ENCODE measurements around the gene VPS52. TPM values are rescaled to one million over a fixed set of nuclear protein-coding genes. Genes with fewer than 3 reads are reported as not detected.
A peak's percentile ranks its signal among the peaks of the same experiment; 100 is the strongest.

The VPS52 gene

DNA sequence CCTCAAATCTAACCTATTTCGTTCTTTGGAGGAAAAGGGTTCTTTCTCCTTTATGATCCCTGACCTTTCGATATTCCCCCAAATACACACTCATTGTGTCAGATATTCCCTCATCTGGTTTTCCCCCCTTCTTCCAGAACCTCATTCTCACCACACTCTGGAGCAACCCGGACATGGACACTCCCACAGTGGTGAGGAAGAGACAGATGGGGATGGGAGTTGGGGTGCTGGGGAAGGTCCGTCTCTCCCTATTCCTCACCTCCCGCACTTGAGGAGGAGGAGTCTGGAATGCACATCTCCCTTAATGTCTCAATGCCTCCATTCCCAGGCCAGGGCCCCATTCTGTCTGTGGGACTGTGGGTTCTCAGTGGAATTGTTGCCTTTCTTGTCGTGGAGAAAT lies 69.7 kb downstream of the VPS52 start:
- DNase-seq (ENCODE audit: low read depth in 1 of 2, low spot score in 1 of 2): no peak
- no peak overlapping the region; the same call in 1 of the 2 replicates for H3K27ac ChIP-seq (replicated peaks)

DNA sequence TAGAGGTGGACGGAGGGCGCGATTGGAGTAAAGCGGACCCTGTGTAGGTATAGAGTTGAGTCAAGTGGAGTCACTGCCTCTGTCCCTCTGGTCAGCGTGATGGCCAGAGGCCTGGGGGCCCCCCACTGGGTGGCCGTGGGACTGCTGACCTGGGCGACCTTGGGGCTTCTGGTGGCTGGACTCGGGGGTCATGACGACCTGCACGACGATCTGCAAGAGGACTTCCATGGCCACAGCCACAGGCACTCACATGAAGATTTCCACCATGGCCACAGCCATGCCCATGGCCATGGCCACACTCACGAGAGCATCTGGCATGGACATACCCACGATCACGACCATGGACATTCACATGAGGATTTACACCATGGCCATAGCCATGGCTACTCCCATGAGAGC lies 70.5 kb downstream of the VPS52 start:
- Histone ChIP-seq H3K27me3 (ENCODE audit: insufficient read depth, poor library complexity, severe bottlenecking) (no peaks in the 10 kb centered on the region), H3K4me3 (replicated peaks; ENCODE audit: insufficient read depth, low read length) (peak overlapping the region; percentile 68), H3K27ac (replicated peaks) (peak overlapping the region; percentile 97)
- TF ChIP-seq, protein P1, sequence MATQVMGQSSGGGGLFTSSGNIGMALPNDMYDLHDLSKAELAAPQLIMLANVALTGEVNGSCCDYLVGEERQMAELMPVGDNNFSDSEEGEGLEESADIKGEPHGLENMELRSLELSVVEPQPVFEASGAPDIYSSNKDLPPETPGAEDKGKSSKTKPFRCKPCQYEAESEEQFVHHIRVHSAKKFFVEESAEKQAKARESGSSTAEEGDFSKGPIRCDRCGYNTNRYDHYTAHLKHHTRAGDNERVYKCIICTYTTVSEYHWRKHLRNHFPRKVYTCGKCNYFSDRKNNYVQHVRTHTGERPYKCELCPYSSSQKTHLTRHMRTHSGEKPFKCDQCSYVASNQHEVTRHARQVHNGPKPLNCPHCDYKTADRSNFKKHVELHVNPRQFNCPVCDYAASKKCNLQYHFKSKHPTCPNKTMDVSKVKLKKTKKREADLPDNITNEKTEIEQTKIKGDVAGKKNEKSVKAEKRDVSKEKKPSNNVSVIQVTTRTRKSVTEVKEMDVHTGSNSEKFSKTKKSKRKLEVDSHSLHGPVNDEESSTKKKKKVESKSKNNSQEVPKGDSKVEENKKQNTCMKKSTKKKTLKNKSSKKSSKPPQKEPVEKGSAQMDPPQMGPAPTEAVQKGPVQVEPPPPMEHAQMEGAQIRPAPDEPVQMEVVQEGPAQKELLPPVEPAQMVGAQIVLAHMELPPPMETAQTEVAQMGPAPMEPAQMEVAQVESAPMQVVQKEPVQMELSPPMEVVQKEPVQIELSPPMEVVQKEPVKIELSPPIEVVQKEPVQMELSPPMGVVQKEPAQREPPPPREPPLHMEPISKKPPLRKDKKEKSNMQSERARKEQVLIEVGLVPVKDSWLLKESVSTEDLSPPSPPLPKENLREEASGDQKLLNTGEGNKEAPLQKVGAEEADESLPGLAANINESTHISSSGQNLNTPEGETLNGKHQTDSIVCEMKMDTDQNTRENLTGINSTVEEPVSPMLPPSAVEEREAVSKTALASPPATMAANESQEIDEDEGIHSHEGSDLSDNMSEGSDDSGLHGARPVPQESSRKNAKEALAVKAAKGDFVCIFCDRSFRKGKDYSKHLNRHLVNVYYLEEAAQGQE (IDR thresholded peaks at IDR 0.05; ENCODE audit: insufficient replicate concordance, low read depth): no peak
- TF ChIP-seq, protein P2, sequence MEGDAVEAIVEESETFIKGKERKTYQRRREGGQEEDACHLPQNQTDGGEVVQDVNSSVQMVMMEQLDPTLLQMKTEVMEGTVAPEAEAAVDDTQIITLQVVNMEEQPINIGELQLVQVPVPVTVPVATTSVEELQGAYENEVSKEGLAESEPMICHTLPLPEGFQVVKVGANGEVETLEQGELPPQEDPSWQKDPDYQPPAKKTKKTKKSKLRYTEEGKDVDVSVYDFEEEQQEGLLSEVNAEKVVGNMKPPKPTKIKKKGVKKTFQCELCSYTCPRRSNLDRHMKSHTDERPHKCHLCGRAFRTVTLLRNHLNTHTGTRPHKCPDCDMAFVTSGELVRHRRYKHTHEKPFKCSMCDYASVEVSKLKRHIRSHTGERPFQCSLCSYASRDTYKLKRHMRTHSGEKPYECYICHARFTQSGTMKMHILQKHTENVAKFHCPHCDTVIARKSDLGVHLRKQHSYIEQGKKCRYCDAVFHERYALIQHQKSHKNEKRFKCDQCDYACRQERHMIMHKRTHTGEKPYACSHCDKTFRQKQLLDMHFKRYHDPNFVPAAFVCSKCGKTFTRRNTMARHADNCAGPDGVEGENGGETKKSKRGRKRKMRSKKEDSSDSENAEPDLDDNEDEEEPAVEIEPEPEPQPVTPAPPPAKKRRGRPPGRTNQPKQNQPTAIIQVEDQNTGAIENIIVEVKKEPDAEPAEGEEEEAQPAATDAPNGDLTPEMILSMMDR (IDR thresholded peaks at IDR 0.05; ENCODE audit: insufficient read depth, low read length): no peak
- TF ChIP-seq SPI1 (IDR thresholded peaks at IDR 0.05; ENCODE audit: borderline replicate concordance, low read depth) (no peak), GABPA (IDR thresholded peaks at IDR 0.05; ENCODE audit: low read depth) (no peak), POLR2AphosphoS5 (IDR thresholded peaks at IDR 0.05; ENCODE audit: low read depth) (no peak)
- DNase-seq (ENCODE audit: low read depth in 1 of 2, low spot score in 1 of 2): no peak

More for the DNA sequence above, 69.7 kb downstream of the VPS52 start:
- no peak for TF ChIP-seq POLR2AphosphoS5 (IDR thresholded peaks at IDR 0.05; ENCODE audit: low read depth)
- TF ChIP-seq, protein P1 (IDR thresholded peaks at IDR 0.05; ENCODE audit: insufficient replicate concordance, low read depth): no peak
- TF ChIP-seq, protein P2 (IDR thresholded peaks at IDR 0.05; ENCODE audit: insufficient read depth, low read length): no peak
- TF ChIP-seq SPI1 (IDR thresholded peaks at IDR 0.05; ENCODE audit: borderline replicate concordance, low read depth): no peak
- TF ChIP-seq GABPA (IDR thresholded peaks at IDR 0.05; ENCODE audit: low read depth): no peak
- peak overlapping the region; percentile 68 for H3K4me3 ChIP-seq (replicated peaks; ENCODE audit: insufficient read depth, low read length)
- H3K27me3 ChIP-seq (ENCODE audit: insufficient read depth, poor library complexity, severe bottlenecking): no peaks in the 10 kb centered on the region

Small RNA genes lying within 50 kb of the gene (microRNA-seq; reads per million reads assigned to microRNA genes)
- gene MIR219A1 (50.4 reads per million, percentile 61 among the genes with 10 or more reads in this experiment), gene MIR6834 (not detected), gene MIR6873 (not detected)

Data from HL-60 (cell line).